Mucosa of stomach (tissue), 1 donor: ENCODE data around the gene RPA3.

Experiments
- H3K27me3 ChIP-seq: one replicate; pipeline ENCODE4 v1.7.0; 2013; ENCODE audit warnings: mild to moderate bottlenecking, low read length; ENCODE audit not compliant: control insufficient read depth, insufficient read depth
- H3K36me3 ChIP-seq: one replicate; pipeline ENCODE4 v1.7.0; 2013; ENCODE audit warnings: low read length; ENCODE audit not compliant: control insufficient read depth, insufficient read depth
- H3K4me1 ChIP-seq: one replicate; pipeline ENCODE4 v1.7.0; 2013; ENCODE audit warnings: mild to moderate bottlenecking, low read length; ENCODE audit not compliant: control insufficient read depth, insufficient read depth
- H3K4me3 ChIP-seq: one replicate; pipeline ENCODE4 v1.7.0; 2013; ENCODE audit warnings: low read length
- H3K9ac ChIP-seq: one replicate; pipeline ENCODE4 v1.7.0; 2013; ENCODE audit warnings: mild to moderate bottlenecking, low read length, moderate library complexity
- H3K9me3 ChIP-seq: one replicate; pipeline ENCODE4 v1.7.0; 2013; ENCODE audit warnings: mild to moderate bottlenecking, low read length, moderate library complexity; ENCODE audit not compliant: control insufficient read depth
- donor health status: Pancreatic carcinoma.

The RPA3 gene

DNA sequence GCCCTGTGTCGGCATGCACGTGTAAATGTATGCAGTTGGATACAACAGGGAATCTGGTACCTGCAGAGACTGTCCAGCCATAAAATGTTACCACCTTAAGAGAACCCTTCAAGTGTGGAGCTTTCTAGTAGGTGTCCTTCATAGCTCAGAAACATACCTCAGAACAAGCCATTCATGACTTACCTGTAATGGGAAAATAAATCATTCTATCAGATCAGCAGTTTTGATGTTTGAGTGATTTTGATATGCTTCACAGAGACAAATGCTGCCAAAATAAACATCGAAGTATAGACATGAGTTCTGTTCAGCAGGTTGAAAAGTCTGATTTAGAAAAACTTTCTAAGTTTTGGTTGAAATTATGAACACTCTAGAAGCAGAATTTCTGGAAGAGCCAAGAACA, 111.4 kb downstream of the RPA3 start:
- Histone ChIP-seq H3K9ac (no peak overlapping the region), H3K4me3 (no peak overlapping the region), H3K9me3 (no peaks in the 10 kb centered on the region), H3K4me1 (no peaks in the 10 kb centered on the region), H3K27me3 (no peaks in the 10 kb centered on the region), H3K36me3 (no peaks in the 10 kb centered on the region)

DNA sequence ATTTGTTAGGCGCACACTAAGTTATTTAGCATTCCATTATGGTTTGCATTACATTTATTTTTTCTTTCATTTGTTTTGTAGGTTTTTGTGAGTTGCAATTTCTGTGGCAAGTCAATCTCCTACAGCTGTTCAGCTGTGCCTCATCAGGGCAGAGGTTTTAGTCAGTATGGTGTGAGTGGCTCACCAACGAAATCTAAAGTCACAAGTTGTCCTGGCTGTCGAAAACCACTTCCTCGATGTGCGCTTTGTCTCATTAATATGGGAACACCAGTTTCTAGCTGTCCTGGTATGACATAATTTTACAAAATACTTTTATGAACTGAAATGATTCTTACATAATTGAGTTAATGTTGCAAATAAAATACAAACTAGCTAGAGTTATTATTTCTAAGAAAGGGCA, 122.2 kb downstream of the RPA3 start:
- H3K9me3 ChIP-seq: no peaks in the 10 kb centered on the region
- no peaks in the 10 kb centered on the region for H3K36me3 ChIP-seq
- H3K27me3 ChIP-seq: no peaks in the 10 kb centered on the region
- H3K9ac ChIP-seq: no peak overlapping the region
- H3K4me3 ChIP-seq: no peak overlapping the region
- no peaks in the 10 kb centered on the region for H3K4me1 ChIP-seq

DNA sequence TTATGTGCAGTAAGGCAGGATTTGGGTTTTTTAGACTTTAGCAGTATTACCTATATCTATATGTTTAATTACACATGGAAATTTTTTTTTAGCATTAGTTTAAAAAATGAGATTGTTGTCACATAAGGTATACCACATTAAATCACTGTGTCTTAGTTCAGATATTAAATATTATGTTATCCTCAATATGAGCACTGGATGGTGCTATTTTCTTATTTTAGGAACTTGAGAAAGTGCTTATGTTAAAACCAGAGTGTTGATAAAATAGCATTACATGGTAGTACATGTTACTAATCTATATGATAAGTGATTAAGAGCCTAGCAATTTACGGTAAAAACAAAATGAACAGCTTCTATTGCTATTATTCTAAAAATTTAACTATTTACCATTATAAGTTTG, 123.0 kb downstream of the RPA3 start:
- Histone ChIP-seq H3K27me3 (no peaks in the 10 kb centered on the region), H3K9ac (no peak overlapping the region), H3K4me1 (no peaks in the 10 kb centered on the region), H3K36me3 (no peaks in the 10 kb centered on the region), H3K4me3 (no peak overlapping the region), H3K9me3 (no peaks in the 10 kb centered on the region)
